ENCODE results near the gene TNK2.
"Not testable (repeated sequence)": the region's sequence is repeated elsewhere in the genome, so short reads cannot be mapped to it uniquely, and the experiment has no call there.

TNK2 gene

DNA sequence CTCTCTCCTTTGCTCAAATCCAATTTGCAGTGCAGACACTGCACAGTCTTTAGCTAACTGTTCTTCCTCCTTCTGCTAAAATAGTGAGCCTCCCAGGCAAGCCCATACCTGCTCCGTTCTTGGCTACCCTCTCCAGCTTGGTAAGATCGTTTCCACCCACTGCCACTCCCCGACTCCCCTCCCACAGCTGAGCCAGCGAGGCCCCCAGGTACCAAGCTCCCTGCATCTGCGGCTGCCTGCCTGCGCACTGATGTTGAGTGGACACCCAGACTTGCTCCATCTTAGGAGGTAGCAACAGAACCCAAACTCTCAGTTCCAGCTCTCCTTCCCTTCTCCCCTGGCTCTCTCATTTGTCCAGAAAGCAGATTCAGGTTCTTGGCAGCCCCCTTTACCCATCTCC lies 7.9 kb upstream of the TNK2 start:
- DNase-seq = no peak

DNA sequence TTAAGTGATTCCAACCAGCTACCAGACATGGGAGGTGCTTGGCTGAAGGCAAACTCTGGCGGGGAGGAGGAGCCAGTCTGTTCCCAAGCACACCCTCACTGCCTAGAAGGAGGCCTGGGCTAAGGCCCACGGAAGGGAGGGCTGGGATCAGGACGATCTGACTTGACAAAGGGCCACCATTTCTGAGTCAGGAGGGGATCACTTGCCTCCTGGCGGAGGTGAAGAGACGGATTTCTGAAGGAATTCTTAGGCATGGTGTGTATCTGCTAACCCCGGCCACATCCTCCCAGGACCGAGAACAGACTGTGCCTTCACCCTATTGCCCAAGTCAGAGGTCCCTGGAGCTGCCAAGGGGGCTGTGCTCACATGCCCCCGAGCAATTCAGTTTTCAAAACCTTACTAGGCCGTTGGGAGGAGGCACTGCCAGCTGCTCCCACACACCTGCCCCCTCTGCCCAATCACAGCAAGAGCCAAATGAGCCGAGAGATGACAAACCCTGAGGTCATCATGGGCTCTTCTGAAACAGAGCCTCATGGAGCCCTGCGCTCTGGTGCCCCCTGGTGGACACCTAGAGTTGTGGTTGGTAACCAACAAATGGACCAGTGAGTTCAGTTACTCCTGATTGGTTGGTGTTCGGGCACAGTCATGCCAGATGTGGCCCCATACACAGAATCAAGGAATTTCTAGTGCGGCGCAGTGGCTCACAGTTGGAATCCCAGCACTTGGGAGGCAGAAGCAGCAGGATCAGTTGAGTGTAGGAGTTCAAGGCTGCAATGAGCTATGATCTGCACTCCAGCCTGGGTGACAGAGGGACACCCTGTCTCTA lies 6.5 kb upstream of the TNK2 start:
- no peak for DNase-seq

DNA sequence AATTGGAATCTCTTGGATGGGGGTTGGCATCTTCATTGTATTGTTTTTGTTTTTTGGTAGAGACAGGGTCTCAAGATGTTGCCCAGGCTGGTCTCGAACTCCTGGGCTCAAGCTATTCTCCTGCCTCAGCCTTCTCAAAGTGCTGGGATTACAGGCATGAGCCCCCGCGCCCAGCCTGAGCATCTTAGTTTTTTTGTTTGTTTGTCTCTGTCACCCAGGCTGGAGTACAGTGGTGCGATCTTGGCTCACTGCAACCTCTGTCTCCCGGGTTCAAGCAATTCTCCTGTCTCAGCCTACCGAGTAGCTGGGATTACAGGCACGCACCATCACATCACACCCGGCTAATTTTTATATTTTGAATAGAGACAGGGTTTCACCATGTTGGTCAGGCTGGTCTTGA lies 5.8 kb upstream of the TNK2 start:
- not testable (repeated sequence) for DNase-seq

DNA sequence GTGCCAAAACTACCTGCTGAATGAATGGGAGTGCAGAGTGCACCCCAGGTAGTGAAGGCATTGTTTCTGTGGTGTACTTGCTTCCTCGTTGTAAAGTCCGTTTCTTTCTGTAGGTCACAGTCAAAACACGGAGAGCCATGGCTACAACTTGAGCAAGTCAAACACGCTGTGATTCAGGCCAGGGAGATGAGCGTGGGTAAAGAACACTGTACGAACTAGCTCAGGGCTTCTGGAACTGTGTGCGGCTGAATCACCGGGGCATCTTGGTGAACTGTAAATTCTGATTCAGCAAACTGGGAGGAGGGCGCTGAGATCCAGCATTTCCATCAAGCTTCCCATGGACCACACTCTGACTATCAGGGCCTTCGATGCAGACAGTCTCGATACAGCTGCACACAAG lies 5.0 kb upstream of the TNK2 start:
- DNase-seq = no peak

DNA sequence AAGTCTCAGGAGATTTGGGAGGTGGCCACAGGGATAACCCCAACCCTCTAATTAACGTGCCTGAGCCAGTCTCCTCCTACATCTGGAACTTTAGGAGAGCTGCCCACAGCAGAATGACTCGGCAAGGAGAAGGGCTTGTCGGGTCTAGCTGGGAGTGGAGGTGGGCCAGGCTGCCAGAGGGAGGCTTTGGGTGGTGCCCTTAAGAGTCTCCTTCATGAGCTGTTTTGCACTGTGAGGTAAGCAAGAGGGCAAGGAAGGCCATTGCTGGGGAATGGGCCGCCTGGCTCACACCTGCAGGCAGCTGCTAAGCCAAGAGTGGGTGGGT lies 3.6 kb upstream of the TNK2 start:
- no peak for DNase-seq

DNA sequence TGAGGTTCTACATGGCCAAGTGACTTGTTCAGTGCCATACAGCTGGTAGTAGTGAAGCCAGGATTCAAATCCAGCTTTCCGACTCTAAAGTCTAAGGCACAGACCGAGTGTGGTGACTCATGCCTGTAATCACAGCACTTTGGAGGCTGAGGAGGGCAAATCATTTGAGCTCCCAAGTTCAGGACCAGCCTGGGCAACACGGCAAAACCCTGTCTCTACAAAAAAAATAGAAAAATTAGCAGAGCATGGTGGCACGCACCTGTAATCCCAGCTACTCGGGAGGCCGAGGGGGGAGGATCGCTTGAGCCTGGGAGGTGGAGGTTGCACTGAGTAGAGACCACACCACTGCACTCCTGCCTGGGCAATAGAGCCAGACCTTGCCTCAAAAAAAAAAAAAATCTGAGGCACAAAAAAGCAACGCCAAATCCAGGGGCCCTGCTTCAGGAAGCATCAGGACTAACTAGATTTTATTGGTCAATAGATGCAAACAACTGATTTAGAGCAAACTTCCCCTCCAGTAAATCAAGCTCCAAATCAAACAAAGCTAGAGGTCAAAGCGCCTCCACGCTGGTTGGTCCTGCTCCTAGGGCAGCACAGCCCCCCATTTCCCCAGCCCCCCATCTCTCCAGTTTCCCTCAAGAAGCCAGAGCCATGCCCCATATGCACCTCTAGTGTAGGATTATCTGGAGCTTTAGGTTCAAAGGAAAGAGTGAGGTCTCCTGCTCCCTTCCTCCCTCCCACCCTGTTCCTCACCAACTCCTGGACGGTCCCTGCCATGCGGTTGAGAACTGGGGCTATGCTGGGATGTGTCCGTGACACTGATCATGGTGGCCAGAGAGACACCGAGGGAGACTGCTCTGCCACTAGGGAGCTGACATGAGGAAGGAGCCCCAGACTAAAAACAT lies 2.9 kb upstream of the TNK2 start:
- DNase-seq = no peak

DNA sequence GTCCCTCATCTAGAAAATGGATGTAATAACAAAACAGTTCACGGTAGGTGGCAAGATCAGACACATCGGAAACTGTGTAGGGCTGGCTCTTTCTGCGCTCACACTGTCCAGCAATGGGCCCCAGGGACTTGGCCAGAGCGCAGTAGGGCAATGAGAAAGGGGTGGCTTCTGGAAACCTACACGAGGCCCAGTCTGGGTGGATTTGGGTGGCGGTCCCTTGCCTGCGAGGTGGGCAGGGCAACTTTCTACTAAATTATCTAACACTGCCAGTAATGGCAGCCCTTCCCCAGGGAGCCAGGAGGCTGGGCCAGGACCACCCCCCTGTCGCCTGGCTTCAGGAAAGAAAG lies 2.1 kb upstream of the TNK2 start:
- no peak for DNase-seq

DNA sequence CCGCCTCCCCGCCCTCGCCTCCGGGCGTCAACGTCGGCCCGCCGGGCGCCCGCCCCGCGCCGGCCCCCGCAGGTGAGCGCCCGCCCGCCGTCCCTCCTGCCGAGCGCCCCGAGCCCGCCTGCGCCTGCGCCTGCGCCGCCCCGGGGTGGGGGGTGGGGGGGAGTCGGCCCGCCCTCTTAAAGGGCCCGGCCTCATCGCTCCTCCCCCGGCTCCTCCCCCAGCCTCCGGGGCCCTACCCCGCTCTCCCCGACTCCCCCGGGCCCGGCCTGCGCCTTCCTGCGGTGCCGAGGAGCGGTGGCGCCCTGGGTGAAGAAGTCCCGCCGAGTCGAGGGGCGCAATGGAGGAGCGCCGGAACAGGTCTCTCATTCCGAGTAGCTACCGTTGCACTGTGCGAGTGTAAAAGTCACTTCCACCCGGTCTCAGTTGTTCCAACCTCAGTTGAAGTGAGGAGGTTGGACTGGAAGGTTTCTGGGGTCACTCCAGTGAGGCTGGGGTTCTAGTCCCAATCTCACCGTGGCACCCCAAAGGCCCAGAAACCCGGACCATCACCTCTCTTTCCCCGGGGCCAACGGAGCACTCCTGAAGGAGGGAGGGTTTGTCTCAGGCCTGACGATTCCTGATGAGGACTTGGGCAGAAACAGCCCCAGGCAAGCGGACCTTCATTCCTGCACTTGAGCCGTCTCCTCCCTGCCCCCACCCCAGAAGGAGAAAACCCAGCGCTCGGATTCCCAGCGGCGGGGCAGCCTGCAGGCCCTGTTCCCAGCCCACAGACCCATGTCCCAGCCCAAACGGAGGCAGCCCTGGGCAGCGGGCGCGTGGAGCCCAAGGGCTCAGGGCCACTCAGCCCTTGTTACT lies 1.5 kb upstream of the TNK2 start:
- DNase-seq = peak in 1 of 2 experiments; percentile 61

DNA sequence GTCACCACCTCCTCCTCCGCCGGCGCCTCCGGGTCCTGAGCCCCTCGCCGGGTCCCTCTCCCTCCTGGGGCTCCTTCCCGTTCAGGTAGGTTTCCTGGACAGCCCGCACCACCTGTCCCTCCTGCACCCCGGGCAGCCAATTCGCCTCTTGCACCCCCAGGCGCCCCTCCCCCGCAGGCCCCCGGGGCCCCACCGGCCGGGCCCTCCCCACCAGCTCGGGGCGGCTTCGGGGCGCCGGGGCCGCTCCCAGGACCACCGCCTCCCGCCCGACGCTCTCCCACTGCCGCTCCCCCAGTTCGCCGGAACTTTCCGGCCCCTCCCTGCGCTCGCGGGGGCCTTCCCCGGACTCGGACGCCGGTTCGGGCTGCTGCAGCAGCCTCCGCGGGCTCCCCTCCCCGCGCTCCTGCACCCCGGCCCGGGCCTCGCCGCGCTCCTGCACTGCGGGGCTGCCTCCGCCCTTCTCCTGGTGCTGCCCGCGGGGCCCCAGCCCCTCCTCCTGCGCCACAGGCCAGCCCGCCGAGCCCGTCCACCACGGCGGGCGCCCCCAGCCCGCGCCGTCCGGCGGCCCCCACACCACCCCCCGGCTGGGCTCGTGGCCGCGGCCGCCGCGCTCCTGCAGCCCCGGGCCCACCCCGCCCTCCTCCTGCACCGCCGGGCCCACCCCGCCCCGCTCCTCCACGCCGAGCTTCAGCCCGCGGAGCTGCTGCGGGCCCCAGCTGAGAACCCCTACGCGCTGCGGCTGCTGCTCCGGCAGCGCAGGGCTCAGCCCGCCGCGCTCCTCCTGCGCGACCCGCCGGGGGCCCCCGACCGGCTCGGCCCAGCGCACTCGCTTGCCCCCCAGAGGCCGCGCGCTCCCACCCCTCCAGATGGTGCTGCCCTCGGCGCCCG lies 587 bp upstream of the TNK2 start:
- no peak for DNase-seq

DNA sequence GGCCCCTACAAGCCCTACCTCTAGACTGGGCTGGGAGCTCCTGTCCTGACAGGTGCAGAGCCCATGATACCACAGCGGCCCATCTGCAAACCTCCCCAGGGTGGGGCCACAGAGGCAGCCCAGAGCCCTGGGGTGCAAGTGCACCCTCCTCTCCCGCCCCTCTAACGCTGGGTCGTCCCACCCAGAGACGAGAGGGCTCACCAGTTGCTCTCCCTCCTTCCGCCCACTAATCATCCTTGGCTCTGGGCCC lies 742 bp downstream of the TNK2 start:
- no peak for DNase-seq

DNA sequence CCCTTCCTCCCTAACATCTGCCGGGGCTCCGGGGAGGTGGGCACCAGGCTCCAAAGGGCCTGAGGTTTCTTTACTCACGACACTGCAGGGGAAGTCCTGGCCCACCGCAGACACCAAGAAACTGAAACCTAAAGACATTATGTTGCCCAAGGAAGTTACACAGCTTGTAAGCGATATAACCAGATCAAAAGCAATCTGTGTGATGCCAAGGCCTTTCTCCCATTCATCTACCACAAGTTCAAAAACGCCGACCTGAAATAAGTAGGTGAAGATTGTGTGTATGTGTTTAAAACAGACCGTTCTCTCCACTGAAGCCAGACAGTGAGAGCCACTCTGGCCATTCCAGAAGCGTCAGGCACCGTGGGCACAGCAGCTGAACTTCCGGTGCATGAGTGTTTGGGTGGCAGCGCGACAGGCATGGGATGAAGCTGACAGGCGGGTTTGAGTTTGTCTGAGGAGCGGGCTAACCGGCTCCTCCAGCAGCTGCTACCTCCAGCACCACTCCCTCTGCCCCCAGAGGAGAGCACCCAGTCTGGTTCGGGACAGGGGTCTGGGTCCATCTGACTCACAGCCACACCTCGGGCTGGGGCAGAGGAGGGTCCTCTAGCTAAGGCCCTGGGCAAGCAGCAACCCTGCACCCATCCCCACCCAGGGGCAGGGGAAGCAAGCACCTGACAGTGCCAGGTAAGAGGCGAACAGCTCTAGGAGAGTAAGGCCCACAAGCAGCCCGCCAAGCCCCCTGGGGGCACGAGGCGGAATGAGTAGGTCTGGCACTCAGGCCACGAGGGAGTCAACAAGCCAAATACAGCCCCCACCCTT lies 1.3 kb downstream of the TNK2 start:
- DNase-seq = no peak

DNA sequence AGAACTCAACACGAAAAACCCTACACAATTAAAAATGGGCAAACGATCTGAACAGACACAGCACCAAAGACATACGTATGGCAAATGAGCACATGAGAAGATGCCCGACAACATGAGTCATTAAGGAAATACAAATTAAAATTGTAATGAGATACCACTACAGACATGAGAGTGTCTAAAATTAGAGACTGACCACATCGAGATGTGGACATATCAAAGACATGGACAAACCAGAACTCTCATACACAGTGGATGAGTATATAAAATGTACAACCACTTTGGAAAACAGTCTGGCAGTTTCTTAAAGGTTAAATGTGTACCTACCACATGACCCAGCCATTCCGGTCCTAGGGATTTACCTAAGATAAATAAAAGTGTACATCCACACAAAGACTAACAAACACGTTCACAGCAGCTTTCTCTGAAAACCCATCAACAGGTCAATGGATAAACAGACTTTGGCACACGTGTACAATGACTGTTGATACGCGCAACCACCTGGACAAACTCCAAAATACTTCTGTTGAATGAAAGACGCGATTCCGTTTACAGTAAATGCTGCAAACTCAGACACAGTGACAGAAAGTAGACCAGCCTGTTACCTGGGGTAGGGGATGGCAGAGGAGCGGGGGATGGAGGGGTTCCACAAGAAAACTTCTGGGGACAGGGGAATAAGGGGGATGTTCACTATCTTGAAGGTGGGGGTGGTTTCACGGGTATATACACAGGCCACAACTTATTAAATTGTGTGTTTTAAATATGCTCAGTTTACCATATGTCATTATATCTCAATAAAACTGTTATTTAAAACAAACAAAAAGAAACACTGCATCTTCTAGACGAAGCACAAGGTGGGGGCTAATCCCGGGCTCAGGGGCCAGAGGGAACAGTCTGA lies 2.1 kb downstream of the TNK2 start:
- no peak for DNase-seq

DNA sequence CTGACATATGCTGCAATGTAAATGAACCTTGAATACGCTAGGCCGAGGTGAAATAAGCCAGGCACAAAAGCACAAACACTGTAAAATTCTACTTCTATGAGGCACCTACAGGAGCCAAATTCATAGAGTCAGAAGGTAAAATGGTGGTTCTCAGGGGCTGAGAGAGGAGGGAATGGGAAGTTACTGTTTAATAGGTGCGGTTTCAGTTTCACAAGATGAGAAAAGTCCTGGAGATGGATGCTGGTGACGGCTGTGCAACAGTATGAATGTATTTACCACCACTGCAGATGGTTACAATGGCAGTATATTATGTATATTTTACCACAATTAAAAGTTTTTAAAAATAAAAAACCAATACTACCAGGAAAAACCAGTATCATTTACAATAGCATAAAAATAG lies 4.0 kb downstream of the TNK2 start:
- DNase-seq = no peak

DNA sequence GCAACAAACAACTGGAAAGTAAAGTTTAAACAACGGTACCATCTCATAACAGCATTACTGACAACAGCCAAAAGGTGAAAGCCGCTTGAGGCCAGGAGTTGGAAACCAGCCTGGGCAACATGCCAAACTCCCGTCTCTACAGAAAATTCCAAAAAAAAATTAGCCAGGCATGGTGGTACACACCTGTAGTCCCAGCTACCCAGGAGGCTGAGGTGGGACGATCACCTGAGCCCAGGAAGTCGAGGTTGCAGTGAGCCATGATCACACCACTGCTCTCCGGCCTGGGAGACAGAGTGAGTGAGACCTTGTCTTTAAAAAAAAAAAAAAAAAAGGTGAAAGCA lies 4.4 kb downstream of the TNK2 start:
- DNase-seq = no peak

DNA sequence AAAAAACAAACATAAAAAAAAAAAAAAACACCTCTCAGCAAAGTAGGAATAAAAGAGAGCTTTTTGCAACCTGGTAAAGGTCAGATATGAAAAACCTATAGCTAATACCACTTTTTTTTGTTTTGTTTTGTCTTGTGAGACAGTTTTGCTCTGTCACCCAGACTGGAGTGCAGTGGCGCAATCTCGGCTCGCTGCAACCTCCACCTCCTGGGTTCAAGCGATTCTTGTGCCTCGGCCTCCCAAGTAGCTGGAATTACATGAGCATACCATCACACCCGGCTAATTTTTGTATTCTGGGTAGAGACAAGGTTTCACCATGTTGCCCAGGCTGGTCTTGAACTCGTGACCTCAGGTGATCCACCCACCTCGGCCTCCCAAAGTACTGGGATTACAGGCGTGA lies 5.7 kb downstream of the TNK2 start:
- DNase-seq = not testable (repeated sequence)

DNA sequence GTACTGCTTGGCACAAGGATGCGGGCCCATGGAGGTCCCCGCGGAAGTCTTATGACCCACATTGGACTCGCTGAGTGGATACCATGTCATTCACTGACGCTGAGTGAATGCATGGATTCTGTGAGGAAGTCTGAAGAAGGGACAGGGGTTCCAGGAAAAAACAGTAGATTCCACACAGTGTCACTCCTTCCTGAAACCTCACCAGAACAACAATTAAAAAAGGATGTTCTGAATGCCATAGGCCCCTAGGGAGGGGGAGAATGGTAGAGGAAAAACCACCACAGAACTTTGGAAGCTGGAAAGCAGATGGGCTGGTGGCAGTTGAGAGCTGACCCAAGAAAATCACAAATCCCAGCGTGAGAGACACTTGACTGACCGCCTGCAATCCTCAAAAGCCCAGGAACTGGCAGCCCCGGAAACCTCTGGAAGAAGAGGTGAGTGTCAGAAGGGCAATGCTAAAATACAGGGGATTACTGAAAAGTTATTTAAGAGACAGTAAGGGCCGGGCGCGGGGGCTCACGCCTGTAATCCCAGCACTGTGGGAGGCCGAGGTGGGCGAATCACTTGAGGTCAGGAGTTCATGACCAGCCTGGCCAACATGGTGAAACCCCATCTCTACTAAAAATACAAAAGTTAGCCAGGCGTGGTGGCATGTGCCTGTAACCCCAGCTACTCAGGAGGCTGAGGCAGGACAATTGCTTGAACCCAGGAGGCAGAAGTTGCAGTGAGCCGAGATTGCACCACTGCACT lies 6.3 kb downstream of the TNK2 start:
- not testable (repeated sequence) for DNase-seq

DNA sequence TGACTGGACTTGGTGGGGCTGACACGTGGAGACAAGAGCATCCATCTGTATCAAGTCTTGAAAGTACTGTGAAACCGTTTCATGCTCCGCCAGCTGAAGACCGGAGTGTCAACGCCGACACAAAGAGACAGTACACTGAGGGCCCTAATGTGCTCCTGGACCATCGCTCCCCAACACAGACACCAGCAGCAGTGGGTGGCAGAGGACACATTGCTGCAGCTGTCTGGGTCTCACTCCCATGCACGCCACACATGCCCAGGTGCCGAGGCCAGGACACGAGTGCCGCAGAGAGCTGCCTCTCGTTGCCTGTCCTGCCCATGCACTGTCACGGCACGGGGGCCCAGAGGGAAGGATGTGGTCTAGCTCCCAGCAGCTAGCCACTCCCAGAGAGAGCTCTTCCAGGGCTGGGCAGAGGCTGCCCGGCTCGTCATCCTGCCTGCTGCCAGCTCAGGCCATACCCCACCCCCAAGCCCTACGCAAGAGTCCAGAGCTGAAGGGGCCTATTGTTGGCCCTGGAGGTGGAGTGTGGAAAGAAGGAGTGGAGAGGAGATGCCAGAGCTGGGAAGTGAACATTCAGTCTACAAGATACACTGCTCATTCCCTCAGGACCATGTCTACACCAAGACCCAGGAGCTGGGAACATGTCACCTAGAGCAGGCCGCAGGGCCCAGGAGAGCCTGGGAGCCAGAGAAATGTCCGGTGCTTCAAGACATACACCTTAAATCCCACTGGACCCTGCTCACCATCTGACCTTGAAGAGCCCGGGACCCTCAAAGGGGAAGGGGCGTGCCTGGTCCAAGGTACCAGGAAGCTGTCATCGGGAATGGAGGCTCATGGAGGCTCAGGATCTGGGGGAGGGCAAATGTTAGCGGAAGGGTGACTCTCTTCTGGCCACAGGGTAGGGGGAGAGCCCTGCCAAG lies 7.7 kb downstream of the TNK2 start:
- DNase-seq = no peak

DNA sequence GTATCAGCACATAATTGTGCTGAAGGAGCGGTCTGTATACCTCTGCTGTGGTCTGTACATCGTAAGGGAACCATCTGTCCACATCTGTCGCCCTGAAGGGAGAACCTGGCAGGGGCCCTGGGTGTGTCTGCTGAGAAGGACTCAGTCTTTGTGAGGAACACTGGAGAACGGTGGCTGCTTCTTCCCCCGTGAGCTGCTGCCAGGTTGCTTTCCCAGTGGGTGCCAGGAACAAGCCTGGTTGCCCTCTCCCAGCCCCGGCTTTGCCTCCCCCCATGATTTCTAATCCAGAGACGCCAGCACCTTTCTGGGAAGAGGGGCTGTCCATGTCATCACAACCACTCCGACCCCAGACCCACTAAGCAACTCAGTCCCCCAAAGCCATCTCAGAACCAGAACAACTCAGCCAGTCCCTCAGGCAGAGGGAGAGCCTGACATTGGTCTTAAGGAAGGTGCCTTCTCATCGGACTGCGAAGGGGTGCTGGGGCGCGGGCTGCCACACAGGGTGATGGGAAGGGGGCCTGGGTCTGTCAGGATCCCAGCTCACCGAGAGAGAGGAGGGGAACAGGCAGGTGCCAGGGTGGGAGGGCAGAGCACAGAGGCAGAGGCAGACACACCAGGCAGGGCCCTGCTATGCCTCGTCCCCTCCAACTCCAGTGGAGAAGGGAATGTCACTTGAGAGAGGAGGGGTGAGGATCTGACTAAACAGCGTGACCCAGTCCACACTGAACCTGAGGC lies 8.5 kb downstream of the TNK2 start:
- no peak for DNase-seq
